Cerebellar nuclear complex (tissue), 1 donor: ENCODE measurements around the gene BCL11B.

ENCODE experiments used
- DNase-seq, 2 experiments: peaks; one replicate each; lab custom pipeline; 2025; lab: John Stamatoyannopoulos, UW

The BCL11B gene

GRCh38 chr14:99119554-99120525, 152.2 kb downstream of the BCL11B start:
- DNase-seq, result no peak
